ENCODE results near the gene GIPR. TPM values are rescaled to one million over a fixed set of nuclear protein-coding genes. Genes with fewer than 3 reads are reported as not detected.

GIPR gene
- total RNA-seq, 1 experiment from 2014 or later = 2.0 TPM

DNA sequence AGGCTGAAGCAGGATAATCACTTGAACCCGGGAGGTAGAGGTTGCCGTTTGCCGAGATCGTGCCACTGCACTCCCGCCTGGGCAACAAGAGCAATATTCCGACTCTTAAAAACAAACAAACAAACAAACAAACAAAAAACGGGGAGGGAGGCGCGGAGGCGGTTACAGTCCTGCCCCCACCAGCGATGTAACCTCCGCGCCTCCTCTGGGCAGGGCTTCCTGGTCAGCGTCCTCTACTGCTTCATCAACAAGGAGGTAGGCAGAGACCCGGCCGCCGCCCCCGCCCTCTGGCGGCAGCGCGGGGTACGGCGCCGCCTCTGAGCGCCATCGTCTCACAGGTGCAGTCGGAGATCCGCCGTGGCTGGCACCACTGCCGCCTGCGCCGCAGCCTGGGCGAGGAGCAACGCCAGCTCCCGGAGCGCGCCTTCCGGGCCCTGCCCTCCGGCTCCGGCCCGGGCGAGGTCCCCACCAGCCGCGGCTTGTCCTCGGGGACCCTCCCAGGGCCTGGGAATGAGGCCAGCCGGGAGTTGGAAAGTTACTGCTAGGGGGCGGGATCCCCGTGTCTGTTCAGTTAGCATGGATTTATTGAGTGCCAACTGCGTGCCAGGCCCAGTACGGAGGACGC lies 13.5 kb downstream of the GIPR start:
- Histone ChIP-seq H3K4me1 (ENCODE audit: control insufficient read depth, insufficient read depth, low read length) (peaks cover 8% of the 10 kb centered on the region), H3K27me3 (ENCODE audit: control insufficient read depth, insufficient read depth, low read length) (no peaks in the 10 kb centered on the region), H3K9me3 (ENCODE audit: control insufficient read depth, insufficient read depth, low read depth, low read length) (no peaks in the 10 kb centered on the region), H3K36me3 (ENCODE audit: control insufficient read depth, insufficient read depth, low read length) (no peaks in the 10 kb centered on the region), H3K4me3 (ENCODE audit: low read depth in 2 of 2, low read length in 2 of 2) (peak overlapping the region; percentile 37 to 54), H3K27ac (ENCODE audit: low read length) (peak overlapping the region; percentile 74)
- no peak for DNase-seq (ENCODE audit: low read depth, low spot score)
- TF ChIP-seq TCF7L2 (IDR thresholded peaks at IDR 0.05; ENCODE audit: low read depth, low read length) (no peak), POLR2AphosphoS5 (IDR thresholded peaks at IDR 0.05; ENCODE audit: low read depth, low read length) (no peak; the same call in 1 of the 2 replicates), SIN3A (IDR thresholded peaks at IDR 0.05; ENCODE audit: borderline replicate concordance, insufficient read depth, low read depth, low read length) (no peak)
- TF ChIP-seq, protein P1, sequence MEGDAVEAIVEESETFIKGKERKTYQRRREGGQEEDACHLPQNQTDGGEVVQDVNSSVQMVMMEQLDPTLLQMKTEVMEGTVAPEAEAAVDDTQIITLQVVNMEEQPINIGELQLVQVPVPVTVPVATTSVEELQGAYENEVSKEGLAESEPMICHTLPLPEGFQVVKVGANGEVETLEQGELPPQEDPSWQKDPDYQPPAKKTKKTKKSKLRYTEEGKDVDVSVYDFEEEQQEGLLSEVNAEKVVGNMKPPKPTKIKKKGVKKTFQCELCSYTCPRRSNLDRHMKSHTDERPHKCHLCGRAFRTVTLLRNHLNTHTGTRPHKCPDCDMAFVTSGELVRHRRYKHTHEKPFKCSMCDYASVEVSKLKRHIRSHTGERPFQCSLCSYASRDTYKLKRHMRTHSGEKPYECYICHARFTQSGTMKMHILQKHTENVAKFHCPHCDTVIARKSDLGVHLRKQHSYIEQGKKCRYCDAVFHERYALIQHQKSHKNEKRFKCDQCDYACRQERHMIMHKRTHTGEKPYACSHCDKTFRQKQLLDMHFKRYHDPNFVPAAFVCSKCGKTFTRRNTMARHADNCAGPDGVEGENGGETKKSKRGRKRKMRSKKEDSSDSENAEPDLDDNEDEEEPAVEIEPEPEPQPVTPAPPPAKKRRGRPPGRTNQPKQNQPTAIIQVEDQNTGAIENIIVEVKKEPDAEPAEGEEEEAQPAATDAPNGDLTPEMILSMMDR (IDR thresholded peaks at IDR 0.05) = peak; percentile 94
- TF ChIP-seq, protein P2, sequence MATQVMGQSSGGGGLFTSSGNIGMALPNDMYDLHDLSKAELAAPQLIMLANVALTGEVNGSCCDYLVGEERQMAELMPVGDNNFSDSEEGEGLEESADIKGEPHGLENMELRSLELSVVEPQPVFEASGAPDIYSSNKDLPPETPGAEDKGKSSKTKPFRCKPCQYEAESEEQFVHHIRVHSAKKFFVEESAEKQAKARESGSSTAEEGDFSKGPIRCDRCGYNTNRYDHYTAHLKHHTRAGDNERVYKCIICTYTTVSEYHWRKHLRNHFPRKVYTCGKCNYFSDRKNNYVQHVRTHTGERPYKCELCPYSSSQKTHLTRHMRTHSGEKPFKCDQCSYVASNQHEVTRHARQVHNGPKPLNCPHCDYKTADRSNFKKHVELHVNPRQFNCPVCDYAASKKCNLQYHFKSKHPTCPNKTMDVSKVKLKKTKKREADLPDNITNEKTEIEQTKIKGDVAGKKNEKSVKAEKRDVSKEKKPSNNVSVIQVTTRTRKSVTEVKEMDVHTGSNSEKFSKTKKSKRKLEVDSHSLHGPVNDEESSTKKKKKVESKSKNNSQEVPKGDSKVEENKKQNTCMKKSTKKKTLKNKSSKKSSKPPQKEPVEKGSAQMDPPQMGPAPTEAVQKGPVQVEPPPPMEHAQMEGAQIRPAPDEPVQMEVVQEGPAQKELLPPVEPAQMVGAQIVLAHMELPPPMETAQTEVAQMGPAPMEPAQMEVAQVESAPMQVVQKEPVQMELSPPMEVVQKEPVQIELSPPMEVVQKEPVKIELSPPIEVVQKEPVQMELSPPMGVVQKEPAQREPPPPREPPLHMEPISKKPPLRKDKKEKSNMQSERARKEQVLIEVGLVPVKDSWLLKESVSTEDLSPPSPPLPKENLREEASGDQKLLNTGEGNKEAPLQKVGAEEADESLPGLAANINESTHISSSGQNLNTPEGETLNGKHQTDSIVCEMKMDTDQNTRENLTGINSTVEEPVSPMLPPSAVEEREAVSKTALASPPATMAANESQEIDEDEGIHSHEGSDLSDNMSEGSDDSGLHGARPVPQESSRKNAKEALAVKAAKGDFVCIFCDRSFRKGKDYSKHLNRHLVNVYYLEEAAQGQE (IDR thresholded peaks at IDR 0.05; ENCODE audit: insufficient read depth in 1 of 2, low read depth in 2 of 2, low read length in 1 of 2) = no peak
- BruUV-seq (replicated peaks) = no TSS peak
- POLR2A ChIA-PET = interaction anchor here (0.7 kb wide), 2 partner anchors 14 to 65 kb away, joined by 6 read pairs; no protein-coding TSS in a partner anchor
- ATAC-seq = peak; percentile 86
- CTCF ChIA-PET = no interaction called here
- in situ Hi-C loops (cut with HindIII; ENCODE audit: low pct_unique_long_range_greater_than_20kb, low sequenced_read_pairs) = no loop called here
- intact Hi-C loops (cut with micrococcal nuclease; ENCODE audit: unreplicated experiment) = no loop called here

DNA sequence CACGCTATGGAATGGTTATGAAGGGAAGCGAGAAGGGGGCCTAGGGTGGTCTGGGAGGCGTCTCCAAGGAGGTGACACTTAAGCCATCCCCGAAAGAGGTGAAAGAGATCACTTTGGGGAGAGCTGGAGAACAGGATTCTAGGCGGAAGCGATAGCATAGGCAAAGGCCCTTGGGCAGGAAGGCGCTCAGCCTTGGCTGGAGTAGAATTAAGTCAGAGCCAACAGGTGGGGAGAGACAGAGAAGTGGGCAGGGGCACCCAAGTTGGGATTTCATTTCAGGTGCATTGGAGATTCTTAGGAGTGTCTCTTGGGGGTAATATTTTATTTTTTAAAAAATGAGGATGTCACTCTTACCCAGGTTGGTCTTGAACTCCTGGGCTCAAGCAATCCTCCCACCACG lies 14.1 kb downstream of the GIPR start:
- 0 out of 2 replicates have a peak, but pooled peaks cover under 1% of the 10 kb centered on the region for H3K36me3 ChIP-seq (ENCODE audit: control insufficient read depth, insufficient read depth, low read length)
- TF ChIP-seq TCF7L2 (IDR thresholded peaks at IDR 0.05; ENCODE audit: low read depth, low read length) (no peak), SIN3A (IDR thresholded peaks at IDR 0.05; ENCODE audit: borderline replicate concordance, insufficient read depth, low read depth, low read length) (no peak), POLR2AphosphoS5 (IDR thresholded peaks at IDR 0.05; ENCODE audit: low read depth, low read length) (no peak)
- TF ChIP-seq, protein P1 (IDR thresholded peaks at IDR 0.05) = no peak
- TF ChIP-seq, protein P2 (IDR thresholded peaks at IDR 0.05; ENCODE audit: insufficient read depth in 1 of 2, low read depth in 2 of 2, low read length in 1 of 2) = no peak
- peak overlapping the region; percentile 44 for H3K27ac ChIP-seq (ENCODE audit: low read length)
- H3K4me3 ChIP-seq (ENCODE audit: low read depth in 2 of 2, low read length in 2 of 2) = peak overlapping the region in 1 of 2 experiments; percentile 54; a peak in 2 of 4 replicates
- ATAC-seq (no peak), DNase-seq (ENCODE audit: low read depth, low spot score) (no peak)
- H3K27me3 ChIP-seq (ENCODE audit: control insufficient read depth, insufficient read depth, low read length) = no peaks in the 10 kb centered on the region
- no TSS peak for BruUV-seq (replicated peaks)
- intact Hi-C loops (cut with micrococcal nuclease; ENCODE audit: unreplicated experiment) = no loop called here
- in situ Hi-C loops (cut with HindIII; ENCODE audit: low pct_unique_long_range_greater_than_20kb, low sequenced_read_pairs) = no loop called here
- peaks cover 8% of the 10 kb centered on the region for H3K4me1 ChIP-seq (ENCODE audit: control insufficient read depth, insufficient read depth, low read length)
- no peaks in the 10 kb centered on the region for H3K9me3 ChIP-seq (ENCODE audit: control insufficient read depth, insufficient read depth, low read depth, low read length)
- ChIA-PET POLR2A (no interaction called here), CTCF (no interaction called here)
